ENCODE data around the gene SEMA3C.

SEMA3C gene

GRCh38 chr7:80766724-80767123, 152.1 kb downstream of the SEMA3C start:
- no peak for DNase-seq (ENCODE audit: low read depth in 1 of 2, low spot score in 1 of 2)
- Histone ChIP-seq H3K27ac (replicated peaks) (no peak overlapping the region), H3K4me3 (replicated peaks; ENCODE audit: insufficient read depth, low read length) (no peak overlapping the region), H3K27me3 (ENCODE audit: insufficient read depth, poor library complexity, severe bottlenecking) (no peaks in the 10 kb centered on the region)
- TF ChIP-seq POLR2AphosphoS5 (IDR thresholded peaks at IDR 0.05; ENCODE audit: low read depth), result no peak
- TF ChIP-seq CTCF (IDR thresholded peaks at IDR 0.05; ENCODE audit: insufficient read depth, low read length), result no peak
- TF ChIP-seq GABPA (IDR thresholded peaks at IDR 0.05; ENCODE audit: low read depth), result no peak
- no peak for TF ChIP-seq SPI1 (IDR thresholded peaks at IDR 0.05; ENCODE audit: borderline replicate concordance, low read depth)
- TF ChIP-seq REST (IDR thresholded peaks at IDR 0.05; ENCODE audit: insufficient replicate concordance, low read depth), result no peak

GRCh38 chr7:80764132-80764531, 154.7 kb downstream of the SEMA3C start:
- no peak for DNase-seq (ENCODE audit: low read depth in 1 of 2, low spot score in 1 of 2)
- Histone ChIP-seq H3K27me3 (ENCODE audit: insufficient read depth, poor library complexity, severe bottlenecking) (no peaks in the 10 kb centered on the region), H3K27ac (replicated peaks) (no peak overlapping the region), H3K4me3 (replicated peaks; ENCODE audit: insufficient read depth, low read length) (no peak overlapping the region)
- TF ChIP-seq POLR2AphosphoS5 (IDR thresholded peaks at IDR 0.05; ENCODE audit: low read depth), result no peak
- no peak for TF ChIP-seq SPI1 (IDR thresholded peaks at IDR 0.05; ENCODE audit: borderline replicate concordance, low read depth)

- Histone ChIP-seq H3K4me3 (replicated peaks; ENCODE audit: insufficient read depth, low read length) (no peak overlapping the region), H3K27me3 (ENCODE audit: insufficient read depth, poor library complexity, severe bottlenecking) (no peaks in the 10 kb centered on the region), H3K27ac (replicated peaks) (no peak overlapping the region)
- TF ChIP-seq GABPA (IDR thresholded peaks at IDR 0.05; ENCODE audit: low read depth), result no peak
- TF ChIP-seq CTCF (IDR thresholded peaks at IDR 0.05; ENCODE audit: insufficient read depth, low read length), result no peak
- no peak for TF ChIP-seq POLR2AphosphoS5 (IDR thresholded peaks at IDR 0.05; ENCODE audit: low read depth)
- no peak for TF ChIP-seq REST (IDR thresholded peaks at IDR 0.05; ENCODE audit: insufficient replicate concordance, low read depth)
- no peak for TF ChIP-seq SPI1 (IDR thresholded peaks at IDR 0.05; ENCODE audit: borderline replicate concordance, low read depth)
- DNase-seq (ENCODE audit: low read depth in 1 of 2, low spot score in 1 of 2), result no peak
Measured at GRCh38 chr7:80763704-80764103, 155.1 kb downstream of the SEMA3C start.

- Histone ChIP-seq H3K4me3 (replicated peaks; ENCODE audit: insufficient read depth, low read length) (no peak overlapping the region), H3K27ac (replicated peaks) (no peak overlapping the region), H3K27me3 (ENCODE audit: insufficient read depth, poor library complexity, severe bottlenecking) (no peaks in the 10 kb centered on the region)
- DNase-seq (ENCODE audit: low read depth in 1 of 2, low spot score in 1 of 2), result no peak
- TF ChIP-seq CTCF (IDR thresholded peaks at IDR 0.05; ENCODE audit: insufficient read depth, low read length) (no peak), REST (IDR thresholded peaks at IDR 0.05; ENCODE audit: insufficient replicate concordance, low read depth) (no peak), GABPA (IDR thresholded peaks at IDR 0.05; ENCODE audit: low read depth) (no peak), POLR2AphosphoS5 (IDR thresholded peaks at IDR 0.05; ENCODE audit: low read depth) (no peak), SPI1 (IDR thresholded peaks at IDR 0.05; ENCODE audit: borderline replicate concordance, low read depth) (no peak)
Measured at GRCh38 chr7:80763289-80763688, 155.6 kb downstream of the SEMA3C start.
